ENCODE results near the gene CXCL1. TPM values are rescaled to one million over a fixed set of nuclear protein-coding genes. Genes with fewer than 3 reads are reported as not detected.
A peak's percentile ranks its signal among the peaks of the same experiment; 100 is the strongest.

CXCL1 gene
- 274 TPM for polyA plus RNA-seq (2013, experiment 1 of 2)
- polyA plus RNA-seq (2013, experiment 2 of 2), result 286 TPM

GRCh38 chr4:73869130-73870055 lies at the start of gene CXCL1:
Gene CXCL1, plus strand, starts transcription at chr4:73869393. Its CDS starts 78 bp downstream, at chr4:73869471.
- peak within 1 kb of the TSS; percentile 75 to 96 for H2BK12ac ChIP-seq (ENCODE audit: low read length in 2 of 2)
- H4K8ac ChIP-seq (ENCODE audit: low read length), result peak within 1 kb of the TSS; percentile 96
- H2BK15ac ChIP-seq (ENCODE audit: low read depth, poor library complexity, severe bottlenecking), result peak within 1 kb of the TSS; percentile 99
- peak within 1 kb of the TSS; percentile 80 for H3K9ac ChIP-seq (ENCODE audit: low read length)
- no peaks in the 10 kb centered on the region for H3K36me3 ChIP-seq (ENCODE audit: control insufficient read depth in 1 of 2, insufficient read depth in 2 of 2, low read depth in 1 of 2, low read length in 2 of 2)
- H2BK5ac ChIP-seq (ENCODE audit: low read depth, low read length, poor library complexity, severe bottlenecking), result peak within 1 kb of the TSS; percentile 92
- H2AK5ac ChIP-seq (ENCODE audit: low read length, severe bottlenecking), result peak within 1 kb of the TSS; percentile 41
- no peaks in the 10 kb centered on the region for H3K9me3 ChIP-seq (ENCODE audit: control insufficient read depth, low read length)
- 7% methylated on average over 60 of the region's 61 CpGs for WGBS
- peak within 1 kb of the TSS; percentile 74 for H3K4me2 ChIP-seq (ENCODE audit: low read length, poor library complexity, severe bottlenecking)
- no peaks in the 10 kb centered on the region for H3K27me3 ChIP-seq (ENCODE audit: control insufficient read depth in 1 of 2, insufficient read depth in 1 of 2, low read length in 2 of 2)
- no peaks in the 10 kb centered on the region for H3K79me1 ChIP-seq (replicated peaks; ENCODE audit: low read length, poor library complexity, severe bottlenecking)
- H3K4me3 ChIP-seq (ENCODE audit: insufficient read depth in 1 of 2, low read depth in 1 of 2, low read length in 2 of 2), result peak within 1 kb of the TSS; percentile 80 to 83
- DNase-seq, result peak; percentile 81
- peak within 1 kb of the TSS; percentile 3 to 91 for H3K23ac ChIP-seq (ENCODE audit: low read length in 2 of 2)
- H3K4me1 ChIP-seq (ENCODE audit: control insufficient read depth, insufficient read depth, low read depth, low read length), result peaks cover 5% of the 10 kb centered on the region
- peak within 1 kb of the TSS; percentile 92 for H2BK120ac ChIP-seq (ENCODE audit: low read depth, low read length)
- peak within 1 kb of the TSS; percentile 87 to 92 for H3K4ac ChIP-seq (ENCODE audit: low read depth in 1 of 2, low read length in 2 of 2)
- H3K14ac ChIP-seq (ENCODE audit: low read length in 2 of 2), result peak within 1 kb of the TSS in 1 of 2 experiments; percentile 45
- peak within 1 kb of the TSS; percentile 85 for H3K27ac ChIP-seq (ENCODE audit: low read length, poor library complexity, severe bottlenecking)
- H3K18ac ChIP-seq (ENCODE audit: low read depth in 1 of 2, low read length in 2 of 2), result peak within 1 kb of the TSS; percentile 94 to 99
- peak within 1 kb of the TSS; percentile 98 for H4K91ac ChIP-seq (ENCODE audit: low read length)
- H2AFZ ChIP-seq (ENCODE audit: low read depth, low read length), result peak within 1 kb of the TSS; percentile 58

DNA sequence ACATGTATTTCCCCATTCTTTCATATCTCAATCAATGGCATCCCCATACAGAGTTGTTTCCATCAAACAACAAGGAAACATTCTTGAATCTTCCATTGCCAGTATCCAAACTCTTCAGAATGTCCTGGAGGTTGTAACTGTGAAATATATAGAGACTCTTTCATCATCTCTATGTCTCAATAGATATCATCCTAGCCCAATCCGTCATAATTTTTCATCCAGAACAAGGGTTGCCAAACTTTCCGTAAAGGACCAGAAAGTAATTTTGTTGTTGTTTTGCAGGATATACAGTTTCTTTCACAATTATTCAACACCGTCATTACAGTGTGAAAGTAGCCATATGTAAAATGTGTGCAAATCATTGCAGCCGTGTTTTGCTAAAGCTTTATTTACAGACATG lies 47.9 kb upstream of the CXCL1 start:
- Histone ChIP-seq H3K36me3 (ENCODE audit: control insufficient read depth in 1 of 2, insufficient read depth in 2 of 2, low read depth in 1 of 2, low read length in 2 of 2) (no peaks in the 10 kb centered on the region), H3K23ac (ENCODE audit: low read length in 2 of 2) (no peak overlapping the region), H3K79me1 (replicated peaks; ENCODE audit: low read length, poor library complexity, severe bottlenecking) (no peaks in the 10 kb centered on the region), H3K4me1 (ENCODE audit: control insufficient read depth, insufficient read depth, low read depth, low read length) (peaks cover 3% of the 10 kb centered on the region), H3K9ac (ENCODE audit: low read length) (no peak overlapping the region), H3K18ac (ENCODE audit: low read depth in 1 of 2, low read length in 2 of 2) (no peak overlapping the region), H4K91ac (ENCODE audit: low read length) (no peak overlapping the region), H2AK5ac (ENCODE audit: low read length, severe bottlenecking) (no peak overlapping the region), H3K27me3 (ENCODE audit: control insufficient read depth in 1 of 2, insufficient read depth in 1 of 2, low read length in 2 of 2) (no peaks in the 10 kb centered on the region), H3K4ac (ENCODE audit: low read depth in 1 of 2, low read length in 2 of 2) (no peak overlapping the region), H4K8ac (ENCODE audit: low read length) (no peak overlapping the region), H2BK12ac (ENCODE audit: low read length in 2 of 2) (no peak overlapping the region), H3K4me2 (ENCODE audit: low read length, poor library complexity, severe bottlenecking) (no peak overlapping the region), H3K27ac (ENCODE audit: low read length, poor library complexity, severe bottlenecking) (no peak overlapping the region), H2BK15ac (ENCODE audit: low read depth, poor library complexity, severe bottlenecking) (no peak overlapping the region), H2AFZ (ENCODE audit: low read depth, low read length) (no peak overlapping the region), H3K14ac (ENCODE audit: low read length in 2 of 2) (no peak overlapping the region), H2BK120ac (ENCODE audit: low read depth, low read length) (no peak overlapping the region), H3K9me3 (ENCODE audit: control insufficient read depth, low read length) (no peaks in the 10 kb centered on the region), H2BK5ac (ENCODE audit: low read depth, low read length, poor library complexity, severe bottlenecking) (no peak overlapping the region), H3K4me3 (ENCODE audit: insufficient read depth in 1 of 2, low read depth in 1 of 2, low read length in 2 of 2) (no peak overlapping the region)
- no peak for DNase-seq
- 100% methylated on average over 2 of the region's 4 CpGs for WGBS

DNA sequence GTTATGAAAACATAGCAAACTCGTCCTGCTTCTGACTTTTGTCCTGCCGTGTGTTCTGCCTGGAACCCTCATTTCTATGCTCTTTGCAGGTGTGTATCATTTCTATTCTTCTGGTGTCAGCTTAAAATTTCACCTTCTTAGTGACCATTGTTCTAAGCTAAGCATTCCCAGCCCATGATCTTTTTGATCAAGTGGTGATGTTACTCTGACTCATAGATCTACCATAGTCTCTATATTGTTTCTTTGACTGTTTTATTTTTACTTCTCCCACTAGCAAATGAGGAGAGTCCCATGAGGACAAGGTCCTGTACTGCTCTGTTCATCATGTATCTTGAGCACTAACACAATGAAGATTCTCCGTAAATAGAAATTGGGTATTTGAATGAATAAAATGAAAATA lies 46.8 kb upstream of the CXCL1 start:
- no peak overlapping the region for H2BK12ac ChIP-seq (ENCODE audit: low read length in 2 of 2)
- H3K18ac ChIP-seq (ENCODE audit: low read depth in 1 of 2, low read length in 2 of 2), result no peak overlapping the region
- H4K8ac ChIP-seq (ENCODE audit: low read length), result no peak overlapping the region
- no peak overlapping the region for H2AFZ ChIP-seq (ENCODE audit: low read depth, low read length)
- no peak overlapping the region for H3K4me2 ChIP-seq (ENCODE audit: low read length, poor library complexity, severe bottlenecking)
- no peak overlapping the region for H3K14ac ChIP-seq (ENCODE audit: low read length in 2 of 2)
- no peak overlapping the region for H3K27ac ChIP-seq (ENCODE audit: low read length, poor library complexity, severe bottlenecking)
- H3K79me1 ChIP-seq (replicated peaks; ENCODE audit: low read length, poor library complexity, severe bottlenecking), result no peaks in the 10 kb centered on the region
- no peaks in the 10 kb centered on the region for H3K36me3 ChIP-seq (ENCODE audit: control insufficient read depth in 1 of 2, insufficient read depth in 2 of 2, low read depth in 1 of 2, low read length in 2 of 2)
- no peaks in the 10 kb centered on the region for H3K27me3 ChIP-seq (ENCODE audit: control insufficient read depth in 1 of 2, insufficient read depth in 1 of 2, low read length in 2 of 2)
- no peak overlapping the region for H2BK5ac ChIP-seq (ENCODE audit: low read depth, low read length, poor library complexity, severe bottlenecking)
- H2BK120ac ChIP-seq (ENCODE audit: low read depth, low read length), result no peak overlapping the region
- H2AK5ac ChIP-seq (ENCODE audit: low read length, severe bottlenecking), result no peak overlapping the region
- H3K23ac ChIP-seq (ENCODE audit: low read length in 2 of 2), result no peak overlapping the region
- DNase-seq, result no peak
- 85% methylated on average over 3 of the region's 3 CpGs for WGBS
- H3K9ac ChIP-seq (ENCODE audit: low read length), result no peak overlapping the region
- no peak overlapping the region for H4K91ac ChIP-seq (ENCODE audit: low read length)
- H3K4ac ChIP-seq (ENCODE audit: low read depth in 1 of 2, low read length in 2 of 2), result no peak overlapping the region
- H3K9me3 ChIP-seq (ENCODE audit: control insufficient read depth, low read length), result peaks cover 2% of the 10 kb centered on the region
- H3K4me1 ChIP-seq (ENCODE audit: control insufficient read depth, insufficient read depth, low read depth, low read length), result no peaks in the 10 kb centered on the region
- H3K4me3 ChIP-seq (ENCODE audit: insufficient read depth in 1 of 2, low read depth in 1 of 2, low read length in 2 of 2), result no peak overlapping the region
- H2BK15ac ChIP-seq (ENCODE audit: low read depth, poor library complexity, severe bottlenecking), result no peak overlapping the region

GRCh38 chr4:73822812-73823504 lies 46.2 kb upstream of the CXCL1 start:
- Histone ChIP-seq H3K27ac (ENCODE audit: low read length, poor library complexity, severe bottlenecking) (no peak overlapping the region), H3K79me1 (replicated peaks; ENCODE audit: low read length, poor library complexity, severe bottlenecking) (no peaks in the 10 kb centered on the region), H2AFZ (ENCODE audit: low read depth, low read length) (no peak overlapping the region), H2AK5ac (ENCODE audit: low read length, severe bottlenecking) (no peak overlapping the region), H3K9me3 (ENCODE audit: control insufficient read depth, low read length) (peaks cover 8% of the 10 kb centered on the region), H4K8ac (ENCODE audit: low read length) (no peak overlapping the region), H3K18ac (ENCODE audit: low read depth in 1 of 2, low read length in 2 of 2) (no peak overlapping the region), H2BK5ac (ENCODE audit: low read depth, low read length, poor library complexity, severe bottlenecking) (no peak overlapping the region), H3K4ac (ENCODE audit: low read depth in 1 of 2, low read length in 2 of 2) (no peak overlapping the region), H2BK120ac (ENCODE audit: low read depth, low read length) (no peak overlapping the region), H3K4me3 (ENCODE audit: insufficient read depth in 1 of 2, low read depth in 1 of 2, low read length in 2 of 2) (no peak overlapping the region), H3K4me1 (ENCODE audit: control insufficient read depth, insufficient read depth, low read depth, low read length) (no peaks in the 10 kb centered on the region), H3K23ac (ENCODE audit: low read length in 2 of 2) (no peak overlapping the region), H3K14ac (ENCODE audit: low read length in 2 of 2) (no peak overlapping the region), H3K27me3 (ENCODE audit: control insufficient read depth in 1 of 2, insufficient read depth in 1 of 2, low read length in 2 of 2) (no peaks in the 10 kb centered on the region), H2BK12ac (ENCODE audit: low read length in 2 of 2) (no peak overlapping the region), H3K9ac (ENCODE audit: low read length) (no peak overlapping the region), H3K4me2 (ENCODE audit: low read length, poor library complexity, severe bottlenecking) (no peak overlapping the region), H4K91ac (ENCODE audit: low read length) (no peak overlapping the region), H2BK15ac (ENCODE audit: low read depth, poor library complexity, severe bottlenecking) (no peak overlapping the region), H3K36me3 (ENCODE audit: control insufficient read depth in 1 of 2, insufficient read depth in 2 of 2, low read depth in 1 of 2, low read length in 2 of 2) (no peaks in the 10 kb centered on the region)
- no peak for DNase-seq

All from mesenchymal stem cell (in vitro differentiated cells and primary cell).